ENCODE data around the gene APBA2.

APBA2 gene

GRCh38 chr15:29141308-29142128, 255.7 kb downstream of the APBA2 start:
- TF ChIP-seq ZNF354C (tag by site-specific recombination; IDR thresholded peaks at IDR 0.05; ENCODE audit: borderline replicate concordance, low read depth) = no peak
- TF ChIP-seq, protein P1, sequence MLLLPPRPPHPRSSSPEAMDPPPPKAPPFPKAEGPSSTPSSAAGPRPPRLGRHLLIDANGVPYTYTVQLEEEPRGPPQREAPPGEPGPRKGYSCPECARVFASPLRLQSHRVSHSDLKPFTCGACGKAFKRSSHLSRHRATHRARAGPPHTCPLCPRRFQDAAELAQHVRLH (tag by site-specific recombination; IDR thresholded peaks at IDR 0.05) = no peak
- TF ChIP-seq ZBTB49 (tag by site-specific recombination; IDR thresholded peaks at IDR 0.05; ENCODE audit: low read depth) = no peak
- no peak for TF ChIP-seq ZNF76 (tag by site-specific recombination; IDR thresholded peaks at IDR 0.05; ENCODE audit: borderline replicate concordance, low read depth)
- TF ChIP-seq ZBTB17 (tag by site-specific recombination; IDR thresholded peaks at IDR 0.05) = no peak
- no peak for TF ChIP-seq ZNF837 (tag by site-specific recombination; IDR thresholded peaks at IDR 0.05)
- POLR2A ChIA-PET = no interaction called here
- no peaks in the 10 kb centered on the region for H3K4me1 ChIP-seq (ENCODE audit: control insufficient read depth, insufficient read depth, low read length)
- CTCF ChIA-PET = interaction anchor here (0.8 to 1.3 kb wide), 2 partner anchors 428 to 963 kb away, joined by 3 read pairs; no protein-coding TSS in a partner anchor
- no peak overlapping the region for H3K27ac ChIP-seq (ENCODE audit: extremely low read depth, low read depth, low read length)
- H3K36me3 ChIP-seq (ENCODE audit: control insufficient read depth in 2 of 2, insufficient read depth in 1 of 2, low read length in 2 of 2) = no peaks in the 10 kb centered on the region
- no peaks in the 10 kb centered on the region for H3K9me3 ChIP-seq (ENCODE audit: control insufficient read depth, insufficient read depth, low read depth, low read length)
- H3K4me3 ChIP-seq (ENCODE audit: low read depth, low read length) = no peak overlapping the region

DNA sequence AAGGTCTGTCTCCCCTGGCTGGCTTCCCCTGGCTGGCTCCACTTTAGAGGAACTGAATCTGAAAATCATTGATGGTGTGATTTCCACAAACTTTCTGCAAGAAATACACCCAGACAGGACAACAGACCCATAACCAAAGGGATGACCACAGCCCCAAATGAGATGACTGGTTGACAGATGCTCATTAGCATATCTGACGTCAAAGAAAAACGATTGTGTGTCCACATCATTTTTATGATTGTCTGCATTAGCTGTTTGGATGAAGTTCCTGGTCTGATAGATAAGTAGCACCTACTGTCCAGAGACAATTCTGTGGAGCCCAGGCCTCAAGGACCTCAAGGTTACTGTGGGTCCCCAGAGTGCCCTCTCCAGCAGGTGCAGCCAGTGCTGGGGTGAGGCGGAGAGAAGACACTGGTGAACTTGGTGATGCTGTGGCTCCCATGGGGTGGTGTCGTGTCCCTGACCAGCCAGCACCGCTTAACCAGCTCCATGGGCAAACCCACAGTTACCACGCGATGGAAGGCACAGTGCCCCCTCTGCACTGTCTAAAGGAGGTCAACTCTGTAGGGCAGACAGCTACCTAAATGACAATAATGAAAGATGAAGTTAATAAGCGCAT, 256.5 kb downstream of the APBA2 start:
- CTCF ChIA-PET = interaction anchor here (0.8 to 1.3 kb wide), 2 partner anchors 427 to 963 kb away, joined by 3 read pairs; no protein-coding TSS in a partner anchor
- POLR2A ChIA-PET = no interaction called here
- Histone ChIP-seq H3K4me1 (ENCODE audit: control insufficient read depth, insufficient read depth, low read length) (no peaks in the 10 kb centered on the region), H3K36me3 (ENCODE audit: control insufficient read depth in 2 of 2, insufficient read depth in 1 of 2, low read length in 2 of 2) (no peaks in the 10 kb centered on the region), H3K4me3 (ENCODE audit: low read depth, low read length) (no peak overlapping the region), H3K27ac (ENCODE audit: extremely low read depth, low read depth, low read length) (no peak overlapping the region), H3K9me3 (ENCODE audit: control insufficient read depth, insufficient read depth, low read depth, low read length) (no peaks in the 10 kb centered on the region)
- TF ChIP-seq ZNF114 (tag by site-specific recombination; IDR thresholded peaks at IDR 0.05) (no peak), ZNF24 (tag by site-specific recombination; IDR thresholded peaks at IDR 0.05) (no peak), ZNF548 (tag by site-specific recombination; IDR thresholded peaks at IDR 0.05) (no peak), ZNF830 (tag by site-specific recombination; IDR thresholded peaks at IDR 0.05; ENCODE audit: low read depth) (no peak), ZNF146 (tag by site-specific recombination; IDR thresholded peaks at IDR 0.05) (no peak), ZBTB1 (tag by site-specific recombination; IDR thresholded peaks at IDR 0.05) (no peak), ZNF518A (tag by site-specific recombination; conservative IDR thresholded peaks at IDR 0.05; ENCODE audit: low read depth) (no peak), OVOL3 (tag by site-specific recombination; IDR thresholded peaks at IDR 0.05) (no peak), ZNF658 (tag by site-specific recombination; IDR thresholded peaks at IDR 0.05) (no peak), ZFP41 (tag by site-specific recombination; IDR thresholded peaks at IDR 0.05; ENCODE audit: borderline replicate concordance) (no peak), EGR2 (tag by site-specific recombination; IDR thresholded peaks at IDR 0.05; ENCODE audit: low read depth) (no peak), ZNF266 (tag by site-specific recombination; IDR thresholded peaks at IDR 0.05; ENCODE audit: low read depth) (no peak), ZNF292 (tag by site-specific recombination; IDR thresholded peaks at IDR 0.05; ENCODE audit: borderline replicate concordance, low read depth) (no peak), ZNF274 (IDR thresholded peaks at IDR 0.05; ENCODE audit: low read length) (no peak), ZNF274 (tag by site-specific recombination; IDR thresholded peaks at IDR 0.05; ENCODE audit: borderline replicate concordance) (no peak)
- TF ChIP-seq, protein P2, sequence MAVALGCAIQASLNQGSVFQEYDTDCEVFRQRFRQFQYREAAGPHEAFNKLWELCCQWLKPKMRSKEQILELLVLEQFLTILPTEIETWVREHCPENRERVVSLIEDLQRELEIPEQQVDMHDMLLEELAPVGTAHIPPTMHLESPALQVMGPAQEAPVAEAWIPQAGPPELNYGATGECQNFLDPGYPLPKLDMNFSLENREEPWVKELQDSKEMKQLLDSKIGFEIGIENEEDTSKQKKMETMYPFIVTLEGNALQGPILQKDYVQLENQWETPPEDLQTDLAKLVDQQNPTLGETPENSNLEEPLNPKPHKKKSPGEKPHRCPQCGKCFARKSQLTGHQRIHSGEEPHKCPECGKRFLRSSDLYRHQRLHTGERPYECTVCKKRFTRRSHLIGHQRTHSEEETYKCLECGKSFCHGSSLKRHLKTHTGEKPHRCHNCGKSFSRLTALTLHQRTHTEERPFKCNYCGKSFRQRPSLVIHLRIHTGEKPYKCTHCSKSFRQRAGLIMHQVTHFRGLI (tag by site-specific recombination; IDR thresholded peaks at IDR 0.05) = no peak
- TF ChIP-seq, protein P3, sequence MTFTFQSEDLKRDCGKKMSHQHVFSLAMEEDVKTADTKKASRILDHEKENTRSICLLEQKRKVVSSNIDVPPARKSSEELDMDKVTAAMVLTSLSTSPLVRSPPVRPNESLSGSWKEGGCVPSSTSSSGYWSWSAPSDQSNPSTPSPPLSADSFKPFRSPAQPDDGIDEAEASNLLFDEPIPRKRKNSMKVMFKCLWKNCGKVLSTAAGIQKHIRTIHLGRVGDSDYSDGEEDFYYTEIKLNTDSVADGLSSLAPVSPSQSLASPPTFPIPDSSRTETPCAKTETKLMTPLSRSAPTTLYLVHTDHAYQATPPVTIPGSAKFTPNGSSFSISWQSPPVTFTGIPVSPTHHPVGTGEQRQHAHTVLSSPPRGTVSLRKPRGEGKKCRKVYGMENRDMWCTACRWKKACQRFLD (tag by site-specific recombination; IDR thresholded peaks at IDR 0.05) = no peak
